Glutamatergic neuron (in vitro differentiated cells): ENCODE measurements around the gene MAPT. TPM values are rescaled to one million over a fixed set of nuclear protein-coding genes. Genes with fewer than 3 reads are reported as not detected.

Experiments
- DNase-seq: peaks from one replicate; pipeline ENCODE4 v3.0.0; 2022
- H3K27ac Mint-ChIP-seq: one replicate; pipeline ENCODE4 v1.8.0; 2020; ENCODE audit warnings: mild to moderate bottlenecking, mixed read lengths, inconsistent platforms; ENCODE audit not compliant: unreplicated experiment
- H3K27me3 Mint-ChIP-seq: one replicate; pipeline ENCODE4 v1.8.0; 2020; ENCODE audit warnings: mild to moderate bottlenecking, moderate library complexity, mixed read lengths, inconsistent platforms; ENCODE audit not compliant: unreplicated experiment
- H3K36me3 Mint-ChIP-seq: one replicate; pipeline ENCODE4 v1.8.0; 2020; ENCODE audit warnings: mild to moderate bottlenecking, mixed read lengths, inconsistent platforms; ENCODE audit not compliant: unreplicated experiment
- H3K4me1 Mint-ChIP-seq: one replicate; pipeline ENCODE4 v1.8.0; 2020; ENCODE audit warnings: mild to moderate bottlenecking, low read depth, mixed read lengths, inconsistent platforms; ENCODE audit not compliant: unreplicated experiment
- H3K4me3 Mint-ChIP-seq: one replicate; pipeline ENCODE4 v1.8.0; 2020; ENCODE audit warnings: mild to moderate bottlenecking, mixed read lengths, inconsistent platforms; ENCODE audit not compliant: unreplicated experiment
- H3K9me3 Mint-ChIP-seq: one replicate; pipeline ENCODE4 v1.8.0; 2020; ENCODE audit warnings: mild to moderate bottlenecking, moderate library complexity, mixed read lengths, inconsistent platforms; ENCODE audit not compliant: unreplicated experiment
- CTCF ChIP-seq: fragments of 200-600 bp; sonication (generic); IDR thresholded peaks from one replicate; pipeline ENCODE4 v1.5.0; 2021; ENCODE audit not compliant: partially characterized antibody, unreplicated experiment
- total RNA-seq: library from RNA; stranded (reverse); fragmentation: NEBNext Ultra II Directional; extraction: Animal tissue kit (Norgen Biotek cat#: 25700); gene quantifications from one replicate; pipeline ENCODE4 v1.2.1, GENCODE V29; 2021; ENCODE audit not compliant: unreplicated experiment

MAPT gene
- total RNA-seq, 1 donor from 2014 or later, result 123 TPM

DNA sequence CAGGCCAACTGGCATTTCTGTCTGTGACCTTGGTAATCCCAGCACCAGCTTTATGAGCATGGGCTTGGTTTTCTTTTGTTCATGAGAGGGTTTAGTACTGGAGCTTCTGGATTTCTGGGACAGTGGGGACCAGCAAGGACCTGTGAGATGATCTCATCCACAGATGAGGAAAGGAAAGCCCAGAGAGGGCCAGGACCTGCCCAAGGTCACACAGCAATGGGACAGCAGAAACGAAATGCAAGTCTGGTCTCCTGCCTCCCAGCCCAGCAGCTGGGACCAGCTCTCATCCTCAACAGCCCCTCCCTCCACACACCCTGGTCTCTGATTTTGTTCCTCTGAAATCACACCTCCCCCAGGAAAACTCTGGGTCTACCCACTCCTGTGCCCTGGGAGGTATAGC is 42.5 kb upstream of the MAPT start:
- Mint-ChIP-seq H3K27ac (no peak overlapping the region), H3K4me3 (no peak overlapping the region), H3K4me1 (peaks cover 7% of the 10 kb centered on the region), H3K27me3 (peaks cover 5% of the 10 kb centered on the region), H3K9me3 (peaks cover 6% of the 10 kb centered on the region), H3K36me3 (no peaks in the 10 kb centered on the region)
- DNase-seq, result no peak
- no peak for TF ChIP-seq CTCF

GRCh38 chr17:45852535-45853297 is 41.6 kb upstream of the MAPT start:
- Mint-ChIP-seq H3K27me3 (peaks cover 5% of the 10 kb centered on the region), H3K9me3 (peaks cover 8% of the 10 kb centered on the region), H3K27ac (no peak overlapping the region), H3K4me1 (peaks cover 9% of the 10 kb centered on the region), H3K36me3 (no peaks in the 10 kb centered on the region), H3K4me3 (no peak overlapping the region)
- TF ChIP-seq CTCF, result peak; percentile 97
- peak; percentile 72 for DNase-seq

DNA sequence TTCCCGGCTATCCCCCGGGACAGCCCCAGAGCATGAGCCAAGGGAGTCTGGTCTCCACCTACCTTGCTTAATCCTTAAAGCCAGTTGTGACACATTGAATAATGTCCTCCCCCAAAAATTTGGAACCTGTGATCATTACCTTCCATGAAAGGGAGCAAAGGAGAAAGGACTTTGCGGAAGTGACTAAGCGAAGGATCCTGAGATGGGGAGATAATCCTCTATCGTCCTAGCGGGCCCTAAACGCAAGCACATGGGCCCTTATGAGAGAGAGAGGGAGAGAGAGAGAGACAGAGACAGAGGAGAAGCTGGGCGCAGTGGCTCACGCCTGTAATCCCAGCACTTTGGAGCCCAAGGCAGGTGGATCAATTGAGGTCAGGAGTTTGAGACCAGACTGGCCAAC is 40.1 kb upstream of the MAPT start:
- H3K36me3 Mint-ChIP-seq, result no peaks in the 10 kb centered on the region
- DNase-seq, result no peak
- H3K27ac Mint-ChIP-seq, result no peak overlapping the region
- TF ChIP-seq CTCF, result no peak
- peaks cover 8% of the 10 kb centered on the region for H3K9me3 Mint-ChIP-seq
- H3K4me1 Mint-ChIP-seq, result peaks cover 13% of the 10 kb centered on the region
- H3K27me3 Mint-ChIP-seq, result peaks cover 5% of the 10 kb centered on the region
- no peak overlapping the region for H3K4me3 Mint-ChIP-seq

- Mint-ChIP-seq H3K4me3 (no peak overlapping the region), H3K36me3 (no peaks in the 10 kb centered on the region), H3K27ac (no peak overlapping the region), H3K4me1 (peaks cover 13% of the 10 kb centered on the region), H3K9me3 (peaks cover 8% of the 10 kb centered on the region), H3K27me3 (peaks cover 5% of the 10 kb centered on the region)
- no peak for DNase-seq
- TF ChIP-seq CTCF, result no peak
Observed at GRCh38 chr17:45855691-45856336, 38.5 kb upstream of the MAPT start.
